Epithelial cell of umbilical artery (primary cell): Measurements from ENCODE around the gene SLC35F3. TPM values are rescaled to one million over a fixed set of nuclear protein-coding genes. Genes with fewer than 3 reads are reported as not detected.

ENCODE experiments used
- total RNA-seq: library from RNA; depleted of rRNA; stranded (reverse); fragments of >200 nt; gene quantifications from 2 replicates; pipeline ENCODE4 v1.2.3, GENCODE V29; 2014

Gene SLC35F3
- total RNA-seq = not detected in 2 replicates

GRCh38 chr1:233904633-233905415 lies at the start of gene SLC35F3:
Gene SLC35F3, plus strand, starts transcription at chr1:233904676.

GRCh38 chr1:234373064-234373958 lies 468.8 kb downstream of the SLC35F3 start, which contains the start of gene COA6:
Gene COA6, plus strand, starts transcription at chr1:234373456. Its CDS starts 11 bp downstream, at chr1:234373467.

